A204.1 (cell line): ENCODE results near the gene PTPN14.

Source experiments
- FAIRE-seq: peaks from 2 replicates; lab custom pipeline; 2012; peaks lifted over from hg19 to GRCh38; lab: Jason Lieb, UNC

The PTPN14 gene

DNA sequence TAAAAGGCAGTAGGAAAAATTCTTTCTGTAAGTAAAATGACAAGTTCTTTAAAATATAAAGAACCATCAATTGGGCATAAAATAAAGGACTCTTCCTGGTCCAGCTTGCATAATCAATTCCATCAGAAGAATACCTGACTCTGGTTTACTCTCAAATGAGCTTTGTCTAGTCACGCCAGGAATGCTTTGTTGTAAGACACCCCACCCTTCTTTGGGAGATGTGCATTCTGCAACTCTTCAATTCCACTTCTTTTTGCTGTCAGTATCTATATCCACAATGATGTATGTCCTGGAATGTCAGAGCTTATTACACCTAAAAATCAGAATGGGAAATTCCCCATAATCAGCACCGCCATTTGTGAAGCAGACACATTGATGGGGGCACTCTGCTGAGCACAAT, 76.1 kb downstream of the PTPN14 start:
- no peak for FAIRE-seq

DNA sequence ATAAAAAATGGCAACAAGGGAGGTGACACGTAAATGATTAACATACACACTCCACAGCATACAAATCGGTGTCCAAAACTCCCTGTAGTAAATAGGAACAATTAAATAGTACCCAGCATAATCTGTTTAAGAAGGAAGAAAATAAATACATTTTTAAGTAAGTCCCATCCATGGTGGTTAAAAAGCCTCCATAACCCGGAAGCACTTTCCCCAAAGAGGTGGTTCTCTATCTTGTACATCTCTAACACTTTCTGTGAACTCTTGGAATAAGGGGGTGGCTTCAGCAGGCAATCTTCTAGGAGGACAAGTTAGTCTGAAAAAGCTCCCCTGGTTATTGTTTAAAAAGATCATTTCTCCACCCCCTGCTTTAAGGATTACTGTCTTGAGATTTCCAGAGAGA, 76.9 kb downstream of the PTPN14 start:
- no peak for FAIRE-seq

DNA sequence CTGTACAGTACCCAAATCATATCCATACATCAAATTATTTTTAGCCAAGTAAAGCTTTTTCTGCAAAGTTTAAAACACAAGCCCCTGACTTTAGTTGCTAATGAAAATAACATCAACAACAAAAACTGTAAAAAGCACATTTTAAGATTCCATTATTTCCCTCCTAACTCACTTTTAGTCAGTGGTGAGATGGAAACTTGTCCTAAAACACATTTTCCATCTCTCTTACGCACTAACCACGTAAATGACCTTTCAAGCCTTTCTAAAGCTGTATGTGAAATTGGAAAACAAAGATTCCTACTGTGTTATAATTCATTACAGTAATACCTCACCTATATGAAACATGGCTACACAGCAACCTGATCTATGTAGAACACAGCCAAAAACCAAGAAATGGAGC, 77.5 kb downstream of the PTPN14 start:
- no peak for FAIRE-seq

- no peak for FAIRE-seq
Observed at GRCh38 chr1:214473387-214473786, 78.0 kb downstream of the PTPN14 start.

- FAIRE-seq = no peak
Observed at GRCh38 chr1:214472364-214472763, 79.0 kb downstream of the PTPN14 start.

GRCh38 chr1:214471458-214471857, 79.9 kb downstream of the PTPN14 start:
- no peak for FAIRE-seq

DNA sequence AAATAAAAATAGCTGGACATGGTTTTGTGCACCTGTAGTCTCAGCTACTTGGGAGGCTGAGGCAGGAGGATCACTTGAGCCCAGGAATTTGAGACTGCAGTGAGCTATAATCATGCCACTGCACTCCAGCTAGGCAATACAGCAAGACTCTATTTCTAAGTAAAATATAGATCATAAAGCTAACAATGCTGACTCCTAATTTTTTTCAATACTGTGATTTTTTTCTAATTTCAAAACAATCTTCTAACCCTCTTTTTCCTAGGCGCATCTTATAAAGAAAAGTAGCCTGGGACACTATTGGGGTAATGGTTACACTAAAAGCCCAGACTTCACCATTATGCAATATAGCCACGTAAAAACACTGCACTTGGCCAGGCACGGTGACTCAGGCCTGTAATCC, 81.3 kb downstream of the PTPN14 start:
- no peak for FAIRE-seq

GRCh38 chr1:214469290-214469689, 82.1 kb downstream of the PTPN14 start:
- FAIRE-seq = no peak

- no peak for FAIRE-seq
Observed at GRCh38 chr1:214467078-214467585, 84.3 kb downstream of the PTPN14 start.

- no peak for FAIRE-seq
Observed at GRCh38 chr1:214466403-214467077, 84.9 kb downstream of the PTPN14 start.

DNA sequence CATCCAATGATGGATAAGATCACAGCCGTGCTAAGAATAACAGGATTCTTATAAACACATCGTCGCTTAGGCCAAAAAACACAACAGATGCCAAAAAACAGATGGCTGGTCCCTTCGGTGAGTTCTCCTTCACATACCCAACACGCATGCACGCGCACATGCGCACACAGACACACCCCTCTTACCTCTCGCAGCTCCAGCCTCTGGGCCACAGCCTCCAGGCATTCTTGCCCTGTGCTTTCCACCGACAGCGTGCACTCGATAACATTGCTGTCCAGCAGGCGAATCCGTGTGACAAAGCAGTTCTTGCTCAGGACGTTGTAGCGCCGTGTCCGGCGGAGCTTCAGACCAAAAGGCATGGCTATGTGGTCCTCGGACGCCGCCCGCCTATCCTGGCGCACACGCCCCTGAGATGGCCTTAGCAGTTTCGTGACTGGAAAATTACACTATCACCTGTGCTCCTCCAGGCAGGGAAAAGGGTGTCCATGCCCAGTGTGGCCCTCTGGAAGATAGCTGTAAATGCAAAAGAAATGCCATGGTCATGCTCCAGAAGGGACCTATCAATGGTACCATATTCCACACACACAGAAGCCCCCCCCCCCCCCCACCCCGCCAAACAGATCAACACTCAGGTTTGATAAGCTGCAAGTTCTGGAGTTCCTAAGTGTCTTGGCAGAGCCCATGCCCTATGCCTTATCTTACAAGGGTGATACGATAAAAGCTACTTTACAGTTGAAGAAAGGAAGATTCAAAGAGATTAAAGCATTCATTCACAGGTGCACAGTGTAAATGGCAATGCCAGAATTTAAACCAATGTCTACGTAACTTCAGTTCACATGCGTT, 86.7 kb downstream of the PTPN14 start:
- no peak for FAIRE-seq

DNA sequence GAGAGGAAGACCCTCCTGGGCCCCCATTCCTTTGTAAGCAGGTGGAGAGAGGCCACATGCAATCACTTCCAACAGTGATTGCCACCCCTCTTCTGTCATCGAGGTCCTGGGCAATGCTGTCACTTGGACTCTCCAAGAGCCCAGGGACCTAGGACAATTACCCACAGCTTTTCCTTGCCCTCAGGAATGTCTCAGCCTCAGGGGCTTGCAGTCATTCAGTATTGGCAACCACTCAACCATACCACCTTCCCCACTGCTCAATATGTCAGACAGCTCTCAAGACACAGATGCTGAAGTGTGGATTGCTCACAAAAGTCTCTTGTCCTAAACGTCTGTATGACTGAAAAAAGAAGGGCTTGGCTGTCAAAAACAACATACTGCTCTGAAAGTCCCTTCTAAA, 87.8 kb downstream of the PTPN14 start:
- FAIRE-seq = no peak

GRCh38 chr1:214462882-214463281, 88.5 kb downstream of the PTPN14 start:
- FAIRE-seq = no peak

- no peak for FAIRE-seq
Observed at GRCh38 chr1:214461305-214461704, 90.1 kb downstream of the PTPN14 start.

- no peak for FAIRE-seq
Observed at GRCh38 chr1:214460304-214460916, 91.0 kb downstream of the PTPN14 start.

- FAIRE-seq = no peak
Observed at GRCh38 chr1:214459895-214460294, 91.5 kb downstream of the PTPN14 start.

DNA sequence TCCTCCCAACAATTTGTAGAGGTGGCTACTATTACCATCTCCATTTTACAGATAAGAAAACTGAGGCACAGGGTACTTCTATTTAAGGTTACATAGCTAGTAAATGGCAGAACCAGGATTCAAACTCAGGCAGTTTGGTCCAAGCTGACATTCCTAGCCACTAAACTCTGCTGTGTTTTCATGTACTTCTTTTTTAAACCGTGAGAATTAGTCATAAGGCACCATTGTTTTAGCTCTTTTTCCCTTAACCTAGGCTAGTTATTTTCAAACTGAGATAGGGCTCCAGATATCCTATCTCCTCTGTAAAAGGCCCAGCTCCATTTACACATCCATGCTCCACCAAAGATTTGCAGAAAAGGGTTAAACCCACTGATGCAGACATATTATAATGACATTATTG, 92.9 kb downstream of the PTPN14 start:
- no peak for FAIRE-seq

GRCh38 chr1:214455971-214456867, 95.2 kb downstream of the PTPN14 start:
- no peak for FAIRE-seq

DNA sequence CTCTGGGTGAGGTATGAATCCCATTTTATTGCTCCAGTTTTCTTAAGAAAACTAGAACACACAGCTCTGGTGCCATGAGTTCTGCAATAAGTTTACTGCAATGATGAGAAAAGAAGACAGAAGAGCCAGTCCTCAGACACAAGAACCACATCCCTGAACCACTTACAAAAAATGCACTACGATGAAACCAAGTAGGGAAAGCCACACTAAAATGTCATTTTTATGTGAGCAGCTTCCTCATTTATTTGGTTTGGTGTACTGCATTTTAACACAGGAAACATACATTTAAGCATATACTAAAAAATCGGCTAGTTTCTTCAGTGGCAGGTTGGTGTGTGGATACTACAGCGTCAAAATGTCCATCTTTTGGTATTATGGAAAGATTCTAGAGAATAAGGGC, 95.9 kb downstream of the PTPN14 start:
- no peak for FAIRE-seq

GRCh38 chr1:214454569-214455396, 96.6 kb downstream of the PTPN14 start:
- FAIRE-seq = no peak

DNA sequence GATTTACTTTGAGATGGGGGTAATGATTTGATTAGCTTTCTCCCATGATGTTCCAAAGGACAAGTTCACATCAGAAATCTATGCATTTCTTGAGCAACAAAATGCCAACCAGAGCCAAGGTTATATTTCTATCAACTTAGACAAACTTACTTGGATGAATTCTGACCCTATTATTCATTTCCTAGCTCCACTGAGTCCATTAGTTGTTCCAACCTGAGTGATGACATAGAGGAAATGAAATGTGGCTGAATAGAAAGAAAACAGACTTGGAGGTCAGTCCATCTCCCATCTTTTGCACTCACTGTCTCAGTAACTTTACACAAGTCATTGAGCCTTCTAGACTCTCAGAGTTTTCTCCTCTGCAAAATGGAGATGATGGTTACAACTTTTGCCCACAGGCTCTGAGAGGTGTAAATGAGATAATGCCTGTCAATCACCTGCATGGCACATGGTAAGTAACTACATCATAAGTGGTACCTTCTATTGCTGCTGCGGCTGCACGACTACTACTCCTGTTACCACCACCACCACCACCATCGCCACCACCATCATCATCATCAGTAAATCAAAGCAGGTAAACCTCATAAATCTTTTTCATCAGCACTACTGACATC, 98.2 kb downstream of the PTPN14 start:
- no peak for FAIRE-seq
